GM12878 (cell line): ENCODE results near the gene MAMDC2. TPM values are rescaled to one million over a fixed set of nuclear protein-coding genes. Genes with fewer than 3 reads are reported as not detected.

Experiments used
- ATAC-seq: fragments of 200-7000 bp; cut with Tn5 transposase; 3 replicates; pipeline ENCODE4 v1.9.1; 2020; ENCODE audit warnings: mild to moderate bottlenecking, moderate library complexity
- BruUV-seq: library from RNA; stranded (reverse); fragments of 400-500 nt; replicated peaks from 2 replicates; lab custom pipeline; 2021; lab: Mats Ljungman, UMichigan
- CTCF ChIA-PET: fragments of 300-600 bp; sonication (Branson Sonifier 250); formaldehyde crosslinking; extraction: SDS; loops from one replicate; lab custom pipeline; 2021; ENCODE audit warnings: inconsistent platforms; lab: Yijun Ruan, JAX
- POLR2A ChIA-PET: fragments of 350-600 bp; formaldehyde crosslinking; extraction: SDS; loops from one replicate; lab custom pipeline; 2021; ENCODE audit warnings: inconsistent platforms; lab: Charles Lee
- RAD21 ChIA-PET: fragments of 300-600 bp; sonication (Branson Sonifier 250); formaldehyde crosslinking; loops from one replicate; lab custom pipeline; 2023; ENCODE audit warnings: antibody characterized with exemption; ENCODE audit not compliant: unreplicated experiment; lab: Charles Lee
- SMC1A ChIA-PET: fragments of 300-600 bp; sonication (Branson Sonifier 250); formaldehyde crosslinking; loops from one replicate; lab custom pipeline; 2023; ENCODE audit not compliant: unreplicated experiment, uncharacterized antibody; lab: Charles Lee
- DNase-seq: peaks from one replicate; pipeline ENCODE4 v3.0.0-alpha.2; 2011; ENCODE audit warnings: low read depth, low spot score
- FAIRE-seq: peaks from 3 replicates; lab custom pipeline; 2011; peaks lifted over from hg19 to GRCh38; lab: Jason Lieb, UNC
- H2AFZ ChIP-seq: 2 replicates; pipeline ENCODE4 v1.6.0; 2011; ENCODE audit warnings: low read depth, low read length, control low read depth; ENCODE audit not compliant: control insufficient read depth
- H3K27ac ChIP-seq: 2 replicates; pipeline ENCODE4 v1.5.1; 2011; ENCODE audit warnings: control low read depth; ENCODE audit not compliant: control insufficient read depth, insufficient read depth
- H3K27me3 ChIP-seq, 2 experiments: replicated peaks in 1 of 2; 2 replicates each; pipeline versions ENCODE4 v1.6.0 to v1.6.1; 2011; ENCODE audit warnings: low read length in 1 of 2; ENCODE audit not compliant: control insufficient read depth in 2 of 2, insufficient read depth in 2 of 2
- H3K36me3 ChIP-seq, 2 experiments: 2 replicates each; pipeline ENCODE4 v1.5.1; 2011; ENCODE audit warnings: low read length in 1 of 2; ENCODE audit not compliant: control insufficient read depth in 2 of 2, insufficient read depth in 2 of 2
- H3K4me1 ChIP-seq: 2 replicates; pipeline ENCODE4 v1.6.1; 2011; ENCODE audit warnings: mild to moderate bottlenecking, low read length, moderate library complexity, mixed read lengths; ENCODE audit not compliant: control insufficient read depth, insufficient read depth
- H3K4me2 ChIP-seq: 2 replicates; pipeline ENCODE4 v1.6.0; 2011; ENCODE audit warnings: control low read depth; ENCODE audit not compliant: control insufficient read depth, insufficient read depth
- H3K4me3 ChIP-seq: fragments of 200-600 bp; sonication (generic); 2 replicates; pipeline ENCODE4 v1.5.1; 2016
- H3K79me2 ChIP-seq: 2 replicates; pipeline ENCODE4 v1.6.0; 2011; ENCODE audit warnings: low read length; ENCODE audit not compliant: control insufficient read depth, insufficient read depth
- H3K9ac ChIP-seq: 2 replicates; pipeline ENCODE4 v1.8.0; 2011; ENCODE audit warnings: low read length, control low read depth, mixed read lengths; ENCODE audit not compliant: control insufficient read depth, insufficient read depth
- H3K9me3 ChIP-seq: replicated peaks from 3 replicates; pipeline ENCODE4 v1.5.1; 2011; ENCODE audit warnings: mild to moderate bottlenecking, low read length; ENCODE audit not compliant: control insufficient read depth, insufficient read depth
- H4K20me1 ChIP-seq: 2 replicates; pipeline ENCODE4 v1.6.0; 2011; ENCODE audit not compliant: control insufficient read depth, insufficient read depth
- BRCA1 ChIP-seq: IDR thresholded peaks from 2 replicates; pipeline ENCODE4 v1.6.1; 2011; ENCODE audit warnings: low read depth, low read length, improper control_type of control experiment
- CHD4 ChIP-seq: fragments of 200-600 bp; sonication (generic); IDR thresholded peaks from 2 replicates; pipeline ENCODE4 v1.6.1; 2016; ENCODE audit warnings: mild to moderate bottlenecking
- DPF2 ChIP-seq: fragments of 450-650 bp; IDR thresholded peaks from 2 replicates; pipeline ENCODE4 v1.6.1; 2017; ENCODE audit warnings: mild to moderate bottlenecking
- FOXM1 ChIP-seq: IDR thresholded peaks from 2 replicates; pipeline ENCODE4 v1.6.1; 2012; ENCODE audit warnings: low read depth, mild to moderate bottlenecking, inconsistent platforms, low read length, moderate library complexity
- JUNB ChIP-seq: IDR thresholded peaks from 2 replicates; pipeline ENCODE4 v1.6.1; 2016; ENCODE audit warnings: antibody characterized with exemption, mild to moderate bottlenecking
- KLF5 ChIP-seq: fragments of 450-650 bp; IDR thresholded peaks from 2 replicates; pipeline ENCODE4 v1.6.1; 2014; ENCODE audit warnings: mild to moderate bottlenecking; ENCODE audit not compliant: partially characterized antibody
- POU2F2 ChIP-seq: IDR thresholded peaks from 3 replicates; pipeline ENCODE4 v1.6.1; 2011; ENCODE audit warnings: low read depth, mild to moderate bottlenecking, low read length, borderline replicate concordance
- RUNX3 ChIP-seq: IDR thresholded peaks from 2 replicates; pipeline ENCODE4 v1.6.1; 2012; ENCODE audit warnings: low read length, inconsistent platforms
- SP1 ChIP-seq: IDR thresholded peaks from one replicate; pipeline ENCODE4 v1.6.1; 2011; ENCODE audit warnings: low read depth, low read length
- WGBS: methylation state at CpG from one replicate; pipeline ENCODE4 v1.1.6; 2016; ENCODE audit warnings: low lambda C conversion rate; ENCODE audit not compliant: insufficient replicate concordance, insufficient coverage; ENCODE audit errors: missing lambda C conversion rate; 5-methylcytosine and 5-hydroxymethylcytosine counted together
- in situ Hi-C: fragments of 300-500 bp; cut with MboI; formaldehyde crosslinking; loops from 9 replicates; pipeline ENCODE4 v1.14.3; 2018; ENCODE audit warnings: mixed read lengths
- intact Hi-C: fragments of 100-400 bp; cut with micrococcal nuclease; formaldehyde crosslinking; loops from one replicate; pipeline ENCODE4 v1.14.2; 2022; ENCODE audit not compliant: unreplicated experiment
- polyA plus RNA-seq, 11 experiments: library from polyadenylated mRNA; depleted of rRNA in 4 of 11; unstranded in 6 of 11; stranded (reverse) in 5 of 11; fragments of >200 nt; fragmentation: Nextera tagmentation in 4 of 11; fragmentation: Illumina TruSeq in 1 of 11; extraction: Ambion mirVana in 4 of 11; extraction: Trizol in 1 of 11; gene quantifications; 1 replicate in 1 of 11; 2 replicates in 10 of 11; pipeline versions ENCODE4 v1.2.1 to v1.2.3, GENCODE V29; 2011 to 2016; ENCODE audit warnings: inconsistent platforms in 2 of 11, missing spikeins in 2 of 11, low read depth in 1 of 11
- total RNA-seq, 4 experiments: library from RNA; depleted of rRNA in 3 of 4; stranded (reverse); fragments of >200 nt in 3 of 4; fragmentation: Illumina TruSeq in 1 of 4; extraction: Trizol in 1 of 4; gene quantifications; 2 replicates each; pipeline versions ENCODE4 v1.2.1 to v1.2.3, GENCODE V29; 2013 to 2021
- TF ChIP-seq, protein P1 (sequence below): IDR thresholded peaks from 2 replicates; pipeline ENCODE4 v1.6.1; 2012; ENCODE audit warnings: low read depth, low read length, improper control_type of control experiment
- TF ChIP-seq, protein P2 (sequence below): fragments of 450-650 bp; IDR thresholded peaks from 2 replicates; pipeline ENCODE4 v1.6.1; 2017; ENCODE audit warnings: mild to moderate bottlenecking, moderate library complexity

Gene MAMDC2
- total and polyA plus RNA-seq, 10 of the 15 experiments (the other 5 are each of a cell fraction or from before 2014, with no cell fraction given), result 0.01 to 0.09 TPM; not detected in 8

DNA sequence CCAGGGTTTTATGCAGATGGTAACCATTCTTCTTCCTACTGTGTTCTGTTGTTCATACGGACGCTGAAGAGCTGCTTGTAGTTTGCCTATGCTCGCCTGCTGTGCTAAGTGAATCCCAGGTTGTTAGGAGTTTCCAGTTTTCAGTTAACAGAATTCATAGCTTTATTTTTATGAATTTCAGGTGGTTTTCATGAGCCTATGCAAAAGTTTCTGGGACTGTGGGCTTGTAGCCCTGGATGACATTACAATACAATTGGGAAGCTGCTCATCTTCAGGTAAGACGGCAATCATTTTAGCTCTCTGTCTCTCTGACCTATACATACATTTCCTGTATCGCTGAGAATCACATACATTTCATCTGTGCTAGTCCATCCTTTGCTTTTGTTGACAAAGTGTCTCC is 124.9 kb downstream of the MAMDC2 start:
- TF ChIP-seq SP1 (no peak), RUNX3 (no peak), BRCA1 (no peak), POU2F2 (no peak), KLF5 (no peak), FOXM1 (no peak), DPF2 (no peak), JUNB (no peak), CHD4 (no peak)
- TF ChIP-seq, protein P1, sequence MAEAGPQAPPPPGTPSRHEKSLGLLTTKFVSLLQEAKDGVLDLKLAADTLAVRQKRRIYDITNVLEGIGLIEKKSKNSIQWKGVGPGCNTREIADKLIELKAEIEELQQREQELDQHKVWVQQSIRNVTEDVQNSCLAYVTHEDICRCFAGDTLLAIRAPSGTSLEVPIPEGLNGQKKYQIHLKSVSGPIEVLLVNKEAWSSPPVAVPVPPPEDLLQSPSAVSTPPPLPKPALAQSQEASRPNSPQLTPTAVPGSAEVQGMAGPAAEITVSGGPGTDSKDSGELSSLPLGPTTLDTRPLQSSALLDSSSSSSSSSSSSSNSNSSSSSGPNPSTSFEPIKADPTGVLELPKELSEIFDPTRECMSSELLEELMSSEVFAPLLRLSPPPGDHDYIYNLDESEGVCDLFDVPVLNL, result no peak
- TF ChIP-seq, protein P2, sequence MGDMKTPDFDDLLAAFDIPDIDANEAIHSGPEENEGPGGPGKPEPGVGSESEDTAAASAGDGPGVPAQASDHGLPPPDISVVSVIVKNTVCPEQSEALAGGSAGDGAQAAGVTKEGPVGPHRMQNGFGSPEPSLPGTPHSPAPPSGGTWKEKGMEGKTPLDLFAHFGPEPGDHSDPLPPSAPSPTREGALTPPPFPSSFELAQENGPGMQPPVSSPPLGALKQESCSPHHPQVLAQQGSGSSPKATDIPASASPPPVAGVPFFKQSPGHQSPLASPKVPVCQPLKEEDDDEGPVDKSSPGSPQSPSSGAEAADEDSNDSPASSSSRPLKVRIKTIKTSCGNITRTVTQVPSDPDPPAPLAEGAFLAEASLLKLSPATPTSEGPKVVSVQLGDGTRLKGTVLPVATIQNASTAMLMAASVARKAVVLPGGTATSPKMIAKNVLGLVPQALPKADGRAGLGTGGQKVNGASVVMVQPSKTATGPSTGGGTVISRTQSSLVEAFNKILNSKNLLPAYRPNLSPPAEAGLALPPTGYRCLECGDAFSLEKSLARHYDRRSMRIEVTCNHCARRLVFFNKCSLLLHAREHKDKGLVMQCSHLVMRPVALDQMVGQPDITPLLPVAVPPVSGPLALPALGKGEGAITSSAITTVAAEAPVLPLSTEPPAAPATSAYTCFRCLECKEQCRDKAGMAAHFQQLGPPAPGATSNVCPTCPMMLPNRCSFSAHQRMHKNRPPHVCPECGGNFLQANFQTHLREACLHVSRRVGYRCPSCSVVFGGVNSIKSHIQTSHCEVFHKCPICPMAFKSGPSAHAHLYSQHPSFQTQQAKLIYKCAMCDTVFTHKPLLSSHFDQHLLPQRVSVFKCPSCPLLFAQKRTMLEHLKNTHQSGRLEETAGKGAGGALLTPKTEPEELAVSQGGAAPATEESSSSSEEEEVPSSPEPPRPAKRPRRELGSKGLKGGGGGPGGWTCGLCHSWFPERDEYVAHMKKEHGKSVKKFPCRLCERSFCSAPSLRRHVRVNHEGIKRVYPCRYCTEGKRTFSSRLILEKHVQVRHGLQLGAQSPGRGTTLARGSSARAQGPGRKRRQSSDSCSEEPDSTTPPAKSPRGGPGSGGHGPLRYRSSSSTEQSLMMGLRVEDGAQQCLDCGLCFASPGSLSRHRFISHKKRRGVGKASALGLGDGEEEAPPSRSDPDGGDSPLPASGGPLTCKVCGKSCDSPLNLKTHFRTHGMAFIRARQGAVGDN, result no peak
- Histone ChIP-seq H3K4me3 (no peak overlapping the region), H4K20me1 (no peaks in the 10 kb centered on the region), H3K9ac (no peak overlapping the region), H2AFZ (no peak overlapping the region), H3K27me3 (no peaks in the 10 kb centered on the region), H3K36me3 (no peaks in the 10 kb centered on the region), H3K79me2 (no peaks in the 10 kb centered on the region), H3K9me3 (no peaks in the 10 kb centered on the region), H3K4me1 (no peaks in the 10 kb centered on the region), H3K4me2 (no peak overlapping the region), H3K27ac (no peak overlapping the region)
- DNase-seq (no peak), FAIRE-seq (no peak), ATAC-seq (no peak)
- intact Hi-C loops, result no loop called here
- ChIA-PET SMC1A (no interaction called here), CTCF (no interaction called here), RAD21 (no interaction called here), POLR2A (no interaction called here)
- in situ Hi-C loops, result no loop called here
- 20% methylated on average over 5 of the region's 5 CpGs for WGBS
- BruUV-seq, result no TSS peak
